Pancreas (tissue), 10 donors: Measurements from ENCODE around the gene TANGO2. TPM values are rescaled to one million over a fixed set of nuclear protein-coding genes. Genes with fewer than 3 reads are reported as not detected.

Experiments used
- ATAC-seq, 4 donors: fragments of 200-7000 bp; cut with Tn5 transposase; one replicate each; pipeline versions ENCODE4 v1.8.0 to v1.9.1; 2020; ENCODE audit warnings: mild to moderate bottlenecking in 4 of 4, moderate library complexity in 4 of 4
- DNase-seq, 6 donors: peaks; one replicate each; pipeline ENCODE4 v3.0.0-alpha.2; 2020
- FAIRE-seq: peaks from 2 replicates; lab custom pipeline; 2012; peaks lifted over from hg19 to GRCh38; lab: Jason Lieb, UNC
- H3K27ac ChIP-seq, 4 donors: fragments of 200-600 bp; sonication (generic); 1 replicate in 3 of 4; 2 replicates in 1 of 4; pipeline versions ENCODE4 v1.5.0 to v1.8.0; 2020
- H3K27me3 ChIP-seq, 4 donors: fragments of 200-600 bp; one replicate each; pipeline ENCODE4 v1.8.0; 2021
- H3K36me3 ChIP-seq, 3 donors: fragments of 200-600 bp; sonication (generic) in 1 of 3; one replicate each; pipeline versions ENCODE4 v1.5.0 to v1.8.0; 2020 to 2021
- H3K4me1 ChIP-seq, 3 donors: fragments of 200-600 bp; one replicate each; pipeline ENCODE4 v1.8.0; 2021
- H3K4me3 ChIP-seq, 4 donors: fragments of 200-600 bp; sonication (generic) in 2 of 4; one replicate each; pipeline versions ENCODE4 v1.5.0 to v1.8.0; 2020 to 2021
- H3K9me3 ChIP-seq, 4 donors: fragments of 200-600 bp; one replicate each; pipeline ENCODE4 v1.8.0; 2021
- WGBS, 2 donors: extraction: QIAGEN DNeasy Blood & Tissue Kit; methylation state at CpG; one replicate each; pipeline ENCODE4 v1.1.7; 2013; 5-methylcytosine and 5-hydroxymethylcytosine counted together
- intact Hi-C, 3 donors: fragments of 100-400 bp; cut with DNase I; formaldehyde crosslinking; loops; one replicate each; pipeline versions ENCODE4 v1.11.1 to v1.14.2; 2022
- polyA plus RNA-seq, 2 donors: library from polyadenylated mRNA; stranded (reverse); fragments of 200-250 nt; gene quantifications; one replicate each; pipeline ENCODE4 v1.2.3, GENCODE V29; 2013
- total RNA-seq, 6 donors: library from RNA; stranded (reverse); fragmentation: NEBNext Ultra II Directional in 4 of 6; extraction: Animal tissue kit (Norgen Biotek cat#: 25700) in 4 of 6; gene quantifications; one replicate each; pipeline versions ENCODE4 v1.2.1 to v1.2.4, GENCODE V29; 2021 to 2023
- TF ChIP-seq, protein P1 (sequence below), 4 donors: fragments of 200-600 bp; sonication (generic) in 3 of 4; IDR thresholded peaks; one replicate each; pipeline versions ENCODE4 v1.5.0 to v1.8.0; 2021; ENCODE audit warnings: antibody characterized with exemption in 4 of 4
- donor health status: healthy with polysubstance abuse.
- donor health status: DM: no; HTN: no; CAD: no; lungs with moderate emphysema.
- donor health status: DM: no; HTN: no; CAD: no.
- donor health status: control.
- donor health status: control.
- donor health status: Bipolar disorder and iron deficiency.
- donor health status: DM: yes; HTN: yes; CAD: no.
- donor health status: DM: no; HTN: no; CAD: no.
- donor health status: DM: no; HTN: no; CAD: no.
- donor health status: DM: yes; HTN: yes; CAD: no.

TANGO2 gene
- total and polyA plus RNA-seq, 8 donors: 4.0 to 20.4 (median 11.5) TPM

DNA sequence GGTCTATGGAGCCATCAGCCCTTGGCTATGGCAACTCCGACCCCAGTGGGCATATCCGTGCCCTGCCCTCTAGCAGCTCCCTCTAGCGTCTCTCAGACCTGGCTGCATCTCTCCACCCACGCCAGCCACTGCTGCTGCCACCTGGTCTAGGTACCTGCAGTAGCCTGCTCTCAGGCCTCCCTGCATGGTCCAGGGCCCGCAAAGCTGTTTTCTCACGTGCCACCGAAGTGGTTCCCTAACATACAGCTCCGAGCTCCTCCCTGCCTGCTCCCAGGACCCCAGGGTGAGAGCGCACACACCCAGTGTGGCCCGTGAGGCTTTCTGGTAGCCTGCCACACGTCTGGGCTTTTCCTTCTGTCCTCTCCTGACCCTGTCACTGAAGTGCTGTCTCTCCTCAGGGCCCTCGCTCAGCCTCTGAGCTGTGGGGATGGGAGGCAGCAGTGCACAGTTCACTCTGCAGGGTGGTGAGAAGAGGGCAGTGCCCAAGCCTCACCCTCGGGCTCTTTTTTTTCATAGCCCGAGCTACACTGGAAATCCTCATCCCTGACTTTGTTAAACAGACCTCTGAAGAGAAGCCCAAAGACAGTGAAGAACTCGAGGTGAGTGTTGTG is 73.4 kb downstream of the TANGO2 start:
- DNase-seq (peak in 1 of 6 donors; percentile 36), FAIRE-seq (no peak), ATAC-seq (no peak)
- Histone ChIP-seq H3K27ac (no peak overlapping the region), H3K36me3 (peaks cover 9 to 71% (median 50%) of the 10 kb centered on the region in 3 donors), H3K9me3 (no peaks in the 10 kb centered on the region), H3K4me3 (no peak overlapping the region), H3K4me1 (no peaks in the 10 kb centered on the region), H3K27me3 (no peaks in the 10 kb centered on the region)
- WGBS, 2 donors: 94 to 97% methylated on average over 15 of the region's 15 CpGs
- intact Hi-C loops: no loop called here
- TF ChIP-seq, protein P1, sequence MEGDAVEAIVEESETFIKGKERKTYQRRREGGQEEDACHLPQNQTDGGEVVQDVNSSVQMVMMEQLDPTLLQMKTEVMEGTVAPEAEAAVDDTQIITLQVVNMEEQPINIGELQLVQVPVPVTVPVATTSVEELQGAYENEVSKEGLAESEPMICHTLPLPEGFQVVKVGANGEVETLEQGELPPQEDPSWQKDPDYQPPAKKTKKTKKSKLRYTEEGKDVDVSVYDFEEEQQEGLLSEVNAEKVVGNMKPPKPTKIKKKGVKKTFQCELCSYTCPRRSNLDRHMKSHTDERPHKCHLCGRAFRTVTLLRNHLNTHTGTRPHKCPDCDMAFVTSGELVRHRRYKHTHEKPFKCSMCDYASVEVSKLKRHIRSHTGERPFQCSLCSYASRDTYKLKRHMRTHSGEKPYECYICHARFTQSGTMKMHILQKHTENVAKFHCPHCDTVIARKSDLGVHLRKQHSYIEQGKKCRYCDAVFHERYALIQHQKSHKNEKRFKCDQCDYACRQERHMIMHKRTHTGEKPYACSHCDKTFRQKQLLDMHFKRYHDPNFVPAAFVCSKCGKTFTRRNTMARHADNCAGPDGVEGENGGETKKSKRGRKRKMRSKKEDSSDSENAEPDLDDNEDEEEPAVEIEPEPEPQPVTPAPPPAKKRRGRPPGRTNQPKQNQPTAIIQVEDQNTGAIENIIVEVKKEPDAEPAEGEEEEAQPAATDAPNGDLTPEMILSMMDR (IDR thresholded peaks at IDR 0.05): no peak

DNA sequence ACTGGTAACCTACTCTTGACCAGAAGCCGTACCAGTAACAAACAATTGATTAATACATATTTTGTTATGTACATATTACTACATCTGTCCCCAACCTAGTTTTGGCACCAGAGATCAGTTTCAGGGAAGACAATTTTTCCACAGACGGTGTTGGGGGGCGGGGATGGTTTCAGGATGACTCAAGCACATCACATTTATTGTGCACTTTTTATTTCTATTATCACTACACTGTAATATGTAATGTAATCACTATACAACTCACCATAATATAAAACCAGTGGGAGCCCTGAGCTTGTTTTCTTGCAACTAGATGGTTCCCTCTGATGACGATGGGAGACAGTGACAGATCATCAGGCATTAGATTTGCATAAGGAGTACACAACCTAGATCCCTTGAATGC is 74.6 kb downstream of the TANGO2 start:
- DNase-seq: no peak
- WGBS, 2 donors: 96 to 97% methylated on average over 4 of the region's 4 CpGs
- Histone ChIP-seq H3K9me3 (no peaks in the 10 kb centered on the region), H3K27me3 (no peaks in the 10 kb centered on the region), H3K36me3 (peaks cover 4 to 63% (median 42%) of the 10 kb centered on the region in 3 donors), H3K27ac (no peak overlapping the region), H3K4me1 (no peaks in the 10 kb centered on the region), H3K4me3 (no peak overlapping the region)
- intact Hi-C loops: no loop called here
- TF ChIP-seq, protein P1 (IDR thresholded peaks at IDR 0.05): no peak
- no peak for FAIRE-seq
- no peak for ATAC-seq

DNA sequence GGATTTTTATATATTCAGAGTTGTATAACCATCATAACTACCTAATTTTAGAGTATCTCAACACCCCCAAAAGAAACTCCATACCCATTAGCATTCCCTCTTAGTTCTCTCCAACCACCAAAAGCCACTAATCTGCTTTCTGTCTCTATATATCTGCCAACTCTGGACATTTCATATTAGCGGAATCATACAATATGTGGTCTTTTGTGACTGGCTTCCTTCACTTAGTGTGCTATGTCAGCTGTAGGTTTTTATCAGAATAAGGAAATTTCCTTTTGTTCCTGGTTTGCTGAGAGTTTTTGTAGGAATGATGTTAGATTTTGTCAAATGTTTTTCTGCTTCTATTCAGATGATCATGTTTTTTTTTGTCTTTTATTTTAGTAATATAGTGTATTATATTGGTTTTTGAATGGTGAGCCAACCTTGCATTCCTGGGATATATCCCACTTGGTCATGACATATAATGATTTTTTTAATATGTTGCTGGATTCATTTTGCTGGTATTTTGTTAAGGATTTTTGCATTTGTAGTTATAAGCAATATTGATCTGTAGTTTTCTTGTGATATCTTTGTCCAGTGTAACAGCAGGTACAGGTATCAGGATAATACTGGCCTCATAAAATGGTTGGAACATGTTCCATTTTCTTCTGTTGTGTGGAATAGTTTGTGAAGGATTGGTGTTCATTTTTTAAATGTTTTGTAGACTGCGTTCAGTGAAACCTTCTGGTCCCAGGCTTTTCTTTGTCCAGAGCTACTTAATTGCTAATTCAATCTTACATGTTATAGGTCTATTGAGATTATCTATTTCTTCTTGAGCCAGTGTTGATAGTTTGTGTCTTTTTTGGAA is 75.9 kb downstream of the TANGO2 start:
- intact Hi-C loops: no loop called here
- Histone ChIP-seq H3K4me1 (no peaks in the 10 kb centered on the region), H3K9me3 (no peaks in the 10 kb centered on the region), H3K4me3 (no peak overlapping the region), H3K27me3 (no peaks in the 10 kb centered on the region), H3K36me3 (peaks cover 4 to 56% (median 40%) of the 10 kb centered on the region in 3 donors), H3K27ac (no peak overlapping the region)
- TF ChIP-seq, protein P1 (IDR thresholded peaks at IDR 0.05): no peak
- FAIRE-seq: no peak
- DNase-seq: no peak
- 99% methylated on average over 2 of the region's 2 CpGs for WGBS, 2 donors
- ATAC-seq: no peak

DNA sequence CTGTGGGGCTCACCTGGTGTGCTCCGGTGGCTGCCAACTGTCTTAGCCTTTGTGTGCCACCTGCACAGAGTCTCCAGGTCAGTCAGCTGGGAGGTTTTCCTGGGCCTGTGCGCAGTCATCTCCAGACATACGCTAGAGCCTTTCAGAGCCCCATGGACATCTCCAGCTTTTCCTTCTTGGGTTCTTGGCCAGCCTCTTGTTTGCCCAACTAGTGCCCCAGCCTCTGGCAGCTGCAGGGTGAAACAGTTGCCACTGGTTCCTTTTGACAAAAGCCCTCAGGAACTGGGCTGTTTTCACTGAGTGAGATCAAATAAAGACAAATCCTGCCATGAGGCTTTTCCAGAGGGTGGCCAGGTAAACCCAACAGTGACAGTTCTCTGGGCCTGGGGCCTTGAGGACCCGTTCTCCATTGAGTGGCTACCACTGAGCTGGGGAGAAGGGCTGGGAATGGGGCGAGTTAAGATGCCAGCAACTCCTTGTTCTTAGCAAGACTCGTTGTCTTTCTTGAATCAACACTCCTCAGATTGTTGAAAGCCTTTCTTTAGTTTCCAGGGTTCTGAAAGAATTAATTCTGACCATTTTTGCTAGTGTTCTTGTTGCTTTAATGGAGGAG is 78.3 kb downstream of the TANGO2 start:
- H3K36me3 ChIP-seq: peaks cover 4 to 39% (median 23%) of the 10 kb centered on the region in 3 donors
- no peak for FAIRE-seq
- intact Hi-C loops: no loop called here
- TF ChIP-seq, protein P1 (IDR thresholded peaks at IDR 0.05): no peak
- no peaks in the 10 kb centered on the region for H3K9me3 ChIP-seq
- peak in 3 of 6 donors; percentile 4 to 18 (median 16) for DNase-seq
- no peaks in the 10 kb centered on the region for H3K27me3 ChIP-seq
- H3K27ac ChIP-seq: no peak overlapping the region
- H3K4me1 ChIP-seq: no peaks in the 10 kb centered on the region
- WGBS, 2 donors: 93 to 94% methylated on average over 6 of the region's 6 CpGs
- no peak for ATAC-seq
- no peak overlapping the region for H3K4me3 ChIP-seq
